ENCODE results near the gene OFD1.

OFD1 gene

DNA sequence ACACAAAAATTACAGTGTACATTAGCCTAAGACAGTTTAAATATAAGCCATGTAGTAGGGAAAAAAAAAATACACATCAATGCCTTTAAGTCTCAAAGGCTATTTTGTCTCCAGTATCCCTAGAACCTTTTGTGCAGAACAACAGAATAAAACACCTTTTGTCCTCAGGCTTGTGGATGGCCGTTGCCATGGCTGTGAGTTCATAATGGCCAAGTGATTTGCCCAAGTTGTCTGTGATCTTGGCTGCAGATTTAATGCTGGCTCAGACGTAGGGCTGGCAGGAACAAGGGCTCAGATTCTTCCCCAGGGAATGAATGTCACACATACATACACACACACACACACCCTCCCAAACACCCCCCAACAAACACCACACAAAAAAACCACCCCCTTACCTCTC, 57.0 kb downstream of the OFD1 start:
- no peak overlapping the region for H2AFZ ChIP-seq (ENCODE audit: low read depth)
- no peaks in the 10 kb centered on the region for H3K79me2 ChIP-seq (ENCODE audit: insufficient read depth, low read depth)
- H3K4me3 ChIP-seq (IDR thresholded peaks at IDR 0.05; ENCODE audit: insufficient read depth, low read depth, low read length): no peak overlapping the region
- no peaks in the 10 kb centered on the region for H3K4me1 ChIP-seq (ENCODE audit: low read depth, poor library complexity, severe bottlenecking)
- no peak overlapping the region for H3K4me2 ChIP-seq
- H3K27ac ChIP-seq: no peak overlapping the region
- H3K36me3 ChIP-seq (ENCODE audit: insufficient read depth): no peaks in the 10 kb centered on the region
- no peak overlapping the region for H3K9ac ChIP-seq
- no peaks in the 10 kb centered on the region for H3K27me3 ChIP-seq (ENCODE audit: insufficient read depth, low read depth)
- TF ChIP-seq, protein P1, sequence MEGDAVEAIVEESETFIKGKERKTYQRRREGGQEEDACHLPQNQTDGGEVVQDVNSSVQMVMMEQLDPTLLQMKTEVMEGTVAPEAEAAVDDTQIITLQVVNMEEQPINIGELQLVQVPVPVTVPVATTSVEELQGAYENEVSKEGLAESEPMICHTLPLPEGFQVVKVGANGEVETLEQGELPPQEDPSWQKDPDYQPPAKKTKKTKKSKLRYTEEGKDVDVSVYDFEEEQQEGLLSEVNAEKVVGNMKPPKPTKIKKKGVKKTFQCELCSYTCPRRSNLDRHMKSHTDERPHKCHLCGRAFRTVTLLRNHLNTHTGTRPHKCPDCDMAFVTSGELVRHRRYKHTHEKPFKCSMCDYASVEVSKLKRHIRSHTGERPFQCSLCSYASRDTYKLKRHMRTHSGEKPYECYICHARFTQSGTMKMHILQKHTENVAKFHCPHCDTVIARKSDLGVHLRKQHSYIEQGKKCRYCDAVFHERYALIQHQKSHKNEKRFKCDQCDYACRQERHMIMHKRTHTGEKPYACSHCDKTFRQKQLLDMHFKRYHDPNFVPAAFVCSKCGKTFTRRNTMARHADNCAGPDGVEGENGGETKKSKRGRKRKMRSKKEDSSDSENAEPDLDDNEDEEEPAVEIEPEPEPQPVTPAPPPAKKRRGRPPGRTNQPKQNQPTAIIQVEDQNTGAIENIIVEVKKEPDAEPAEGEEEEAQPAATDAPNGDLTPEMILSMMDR (conservative IDR thresholded peaks at IDR 0.05; ENCODE audit: low read depth, low read length): no peak
- no peaks in the 10 kb centered on the region for H4K20me1 ChIP-seq (ENCODE audit: insufficient read depth)

DNA sequence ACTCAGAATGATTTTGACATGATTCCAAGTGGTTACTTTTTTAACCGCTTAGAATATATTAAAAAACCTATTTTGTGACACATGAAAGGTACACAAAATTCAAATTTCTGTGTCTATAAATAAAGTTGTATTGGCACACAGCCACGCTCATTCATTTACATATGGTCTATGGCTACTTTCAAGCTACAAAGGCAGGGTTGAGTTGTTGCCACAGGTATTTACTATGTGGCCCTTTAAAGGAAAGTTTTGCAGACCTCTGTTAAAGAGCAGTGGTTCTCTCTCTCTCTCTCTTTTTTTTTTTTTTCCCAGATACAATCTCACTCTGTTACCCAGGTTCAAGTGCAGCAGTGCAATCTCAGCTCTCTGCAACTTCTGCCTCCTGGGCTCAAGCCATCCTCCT, 59.3 kb downstream of the OFD1 start:
- Histone ChIP-seq H3K4me3 (IDR thresholded peaks at IDR 0.05; ENCODE audit: insufficient read depth, low read depth, low read length) (no peak overlapping the region), H3K4me1 (ENCODE audit: low read depth, poor library complexity, severe bottlenecking) (no peaks in the 10 kb centered on the region), H3K4me2 (no peak overlapping the region), H4K20me1 (ENCODE audit: insufficient read depth) (no peaks in the 10 kb centered on the region), H3K36me3 (ENCODE audit: insufficient read depth) (no peaks in the 10 kb centered on the region), H3K79me2 (ENCODE audit: insufficient read depth, low read depth) (no peaks in the 10 kb centered on the region), H2AFZ (ENCODE audit: low read depth) (no peak overlapping the region), H3K9ac (no peak overlapping the region), H3K27ac (no peak overlapping the region), H3K27me3 (ENCODE audit: insufficient read depth, low read depth) (no peaks in the 10 kb centered on the region)
- TF ChIP-seq, protein P1 (conservative IDR thresholded peaks at IDR 0.05; ENCODE audit: low read depth, low read length): no peak

DNA sequence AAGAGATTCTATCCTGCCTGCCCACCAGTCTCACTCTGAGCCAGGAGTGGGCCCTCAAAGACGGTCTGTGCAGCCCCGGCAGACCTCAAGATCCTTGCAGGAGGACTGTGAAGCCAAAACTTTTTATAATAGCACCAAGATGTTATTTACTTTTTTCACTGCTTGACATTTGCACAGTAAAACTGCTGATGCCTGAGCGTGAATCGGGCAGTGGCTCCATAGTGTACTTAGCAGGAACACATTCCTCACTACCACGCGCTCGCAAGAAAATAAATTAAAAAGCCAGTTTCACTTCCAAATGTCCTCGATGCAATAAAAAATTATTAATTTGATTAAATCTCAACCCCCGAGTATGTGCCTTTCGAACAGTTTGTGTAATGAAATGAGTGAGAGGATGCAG, 59.9 kb downstream of the OFD1 start:
- Histone ChIP-seq H3K79me2 (ENCODE audit: insufficient read depth, low read depth) (no peaks in the 10 kb centered on the region), H4K20me1 (ENCODE audit: insufficient read depth) (no peaks in the 10 kb centered on the region), H3K4me2 (no peak overlapping the region), H3K4me3 (IDR thresholded peaks at IDR 0.05; ENCODE audit: insufficient read depth, low read depth, low read length) (no peak overlapping the region), H3K36me3 (ENCODE audit: insufficient read depth) (no peaks in the 10 kb centered on the region), H3K27ac (no peak overlapping the region), H3K9ac (no peak overlapping the region), H3K4me1 (ENCODE audit: low read depth, poor library complexity, severe bottlenecking) (no peaks in the 10 kb centered on the region), H3K27me3 (ENCODE audit: insufficient read depth, low read depth) (no peaks in the 10 kb centered on the region), H2AFZ (ENCODE audit: low read depth) (no peak overlapping the region)
- TF ChIP-seq, protein P1 (conservative IDR thresholded peaks at IDR 0.05; ENCODE audit: low read depth, low read length): no peak

GRCh38 chrX:13797512-13797911, 63.0 kb downstream of the OFD1 start:
- Histone ChIP-seq H3K4me3 (IDR thresholded peaks at IDR 0.05; ENCODE audit: insufficient read depth, low read depth, low read length) (no peak overlapping the region), H3K4me1 (ENCODE audit: low read depth, poor library complexity, severe bottlenecking) (no peaks in the 10 kb centered on the region), H3K9ac (no peak overlapping the region), H3K27ac (no peak overlapping the region), H4K20me1 (ENCODE audit: insufficient read depth) (no peaks in the 10 kb centered on the region), H3K36me3 (ENCODE audit: insufficient read depth) (no peaks in the 10 kb centered on the region), H3K4me2 (no peak overlapping the region), H3K79me2 (ENCODE audit: insufficient read depth, low read depth) (no peaks in the 10 kb centered on the region), H2AFZ (ENCODE audit: low read depth) (no peak overlapping the region), H3K27me3 (ENCODE audit: insufficient read depth, low read depth) (no peaks in the 10 kb centered on the region)
- TF ChIP-seq, protein P1 (conservative IDR thresholded peaks at IDR 0.05; ENCODE audit: low read depth, low read length): no peak

Measured in KMS-11 (cell line).